H9 (cell line): ENCODE measurements around the gene KSR1. TPM values are rescaled to one million over a fixed set of nuclear protein-coding genes. Genes with fewer than 3 reads are reported as not detected.

Experiments
- DNase-seq: peaks from one replicate; pipeline ENCODE4 v3.0.0-alpha.2; 2017
- H2AFZ ChIP-seq: one replicate; pipeline ENCODE4 v1.6.1; 2013; ENCODE audit warnings: mild to moderate bottlenecking, low read length, control low read depth, moderate library complexity
- H2AK5ac ChIP-seq: 2 replicates; pipeline ENCODE4 v1.6.1; 2013; ENCODE audit warnings: low read length, control low read depth, mixed read lengths; ENCODE audit not compliant: insufficient read length
- H2BK120ac ChIP-seq: one replicate; pipeline ENCODE4 v1.6.1; 2013; ENCODE audit warnings: low read depth, mild to moderate bottlenecking, low read length, control low read depth, inconsistent platforms; ENCODE audit not compliant: poor library complexity, severe bottlenecking
- H2BK12ac ChIP-seq: 2 replicates; pipeline ENCODE4 v1.6.1; 2013; ENCODE audit warnings: low read length, control low read depth, mixed read lengths, low read depth; ENCODE audit not compliant: insufficient read length
- H2BK15ac ChIP-seq: 2 replicates; pipeline ENCODE4 v1.6.1; 2013; ENCODE audit warnings: low read depth, low read length, control low read depth
- H2BK20ac ChIP-seq: one replicate; pipeline ENCODE4 v1.6.1; 2013; ENCODE audit warnings: low read depth, mild to moderate bottlenecking, low read length, control low read depth, inconsistent platforms; ENCODE audit not compliant: poor library complexity, severe bottlenecking
- H2BK5ac ChIP-seq: 2 replicates; pipeline ENCODE4 v1.6.1; 2013; ENCODE audit warnings: low read length, control low read depth, mixed read lengths; ENCODE audit not compliant: insufficient read length
- H3K14ac ChIP-seq: 2 replicates; pipeline ENCODE4 v1.6.1; 2013; ENCODE audit warnings: low read length, control low read depth; ENCODE audit not compliant: insufficient read depth
- H3K18ac ChIP-seq: 2 replicates; pipeline ENCODE4 v1.6.1; 2013; ENCODE audit warnings: low read depth, mild to moderate bottlenecking, mixed read lengths, low read length, control low read depth; ENCODE audit not compliant: insufficient read length
- H3K23ac ChIP-seq: 2 replicates; pipeline ENCODE4 v1.6.1; 2013; ENCODE audit warnings: low read length, control low read depth, mixed read lengths, low read depth; ENCODE audit not compliant: insufficient read length
- H3K23me2 ChIP-seq: 2 replicates; pipeline ENCODE4 v1.6.1; 2013; ENCODE audit warnings: low read depth, mild to moderate bottlenecking, mixed read lengths, low read length, control low read depth; ENCODE audit not compliant: insufficient read length, poor library complexity, severe bottlenecking
- H3K27ac ChIP-seq: 2 replicates; pipeline ENCODE4 v1.5.1; 2013; ENCODE audit warnings: low read length, control low read depth, mixed read lengths, low read depth; ENCODE audit not compliant: insufficient read length
- H3K27me3 ChIP-seq: 2 replicates; pipeline ENCODE4 v1.6.1; 2013; ENCODE audit warnings: low read length, control low read depth, inconsistent platforms; ENCODE audit not compliant: insufficient read depth
- H3K4ac ChIP-seq: 2 replicates; pipeline ENCODE4 v1.6.1; 2013; ENCODE audit warnings: low read depth, mild to moderate bottlenecking, control low read depth, inconsistent platforms, low read length, moderate library complexity
- H3K4me1 ChIP-seq: 2 replicates; pipeline ENCODE4 v1.6.1; 2013; ENCODE audit warnings: low read length, control low read depth, inconsistent platforms; ENCODE audit not compliant: insufficient read depth
- H3K4me2 ChIP-seq: 2 replicates; pipeline ENCODE4 v1.6.1; 2013; ENCODE audit warnings: low read length, control low read depth, mixed read lengths; ENCODE audit not compliant: insufficient read length, insufficient read depth
- H3K56ac ChIP-seq: 2 replicates; pipeline ENCODE4 v1.6.1; 2013; ENCODE audit warnings: low read depth, mild to moderate bottlenecking, mixed read lengths, low read length, control low read depth; ENCODE audit not compliant: insufficient read length
- H3K79me1 ChIP-seq: 2 replicates; pipeline ENCODE4 v1.6.1; 2013; ENCODE audit warnings: low read depth, mild to moderate bottlenecking, moderate library complexity, low read length, control low read depth, inconsistent platforms; ENCODE audit not compliant: insufficient read depth, poor library complexity, severe bottlenecking
- H3K79me2 ChIP-seq: 2 replicates; pipeline ENCODE4 v1.6.1; 2013; ENCODE audit warnings: low read length, control low read depth, inconsistent platforms; ENCODE audit not compliant: insufficient read depth
- H3K9ac ChIP-seq: 2 replicates; pipeline ENCODE4 v1.6.1; 2013; ENCODE audit warnings: low read length, control low read depth, mixed read lengths; ENCODE audit not compliant: insufficient read length; ENCODE audit errors: extremely low read depth
- H3K9me3 ChIP-seq: one replicate; pipeline ENCODE4 v1.6.1; 2013; ENCODE audit warnings: low read depth, low read length, inconsistent platforms; ENCODE audit not compliant: control insufficient read depth
- H3T11ph ChIP-seq: one replicate; pipeline ENCODE4 v1.6.1; 2013; ENCODE audit warnings: mild to moderate bottlenecking, low read length, control low read depth, inconsistent platforms
- H4K20me1 ChIP-seq: one replicate; pipeline ENCODE4 v1.6.1; 2013; ENCODE audit not compliant: control insufficient read depth, insufficient read length, insufficient read depth
- H4K5ac ChIP-seq: 2 replicates; pipeline ENCODE4 v1.6.1; 2013; ENCODE audit warnings: low read depth, mild to moderate bottlenecking, mixed read lengths, low read length, control low read depth; ENCODE audit not compliant: insufficient read length
- H4K8ac ChIP-seq: replicated peaks from 2 replicates; pipeline ENCODE4 v1.6.1; 2013; ENCODE audit warnings: low read length, control low read depth, mixed read lengths, low read depth; ENCODE audit not compliant: insufficient read length
- H4K91ac ChIP-seq: 2 replicates; pipeline ENCODE4 v1.6.1; 2013; ENCODE audit warnings: low read depth, mild to moderate bottlenecking, moderate library complexity, mixed read lengths, low read length, control low read depth; ENCODE audit not compliant: insufficient read length
- H3K27ac Mint-ChIP-seq, 3 experiments: 2 replicates in 2 of 3; 3 replicates in 1 of 3; pipeline ENCODE4 v1.8.0; 2020 to 2021; ENCODE audit warnings: mixed read lengths in 3 of 3, mild to moderate bottlenecking in 1 of 3, moderate library complexity in 1 of 3
- H3K27me3 Mint-ChIP-seq: 2 replicates; pipeline ENCODE4 v1.8.0; 2021; ENCODE audit warnings: low read depth, mild to moderate bottlenecking, moderate library complexity, mixed read lengths
- H3K36me3 Mint-ChIP-seq, 3 experiments: 2 replicates in 2 of 3; 3 replicates in 1 of 3; pipeline ENCODE4 v1.8.0; 2020 to 2021; ENCODE audit warnings: low read depth in 3 of 3, mixed read lengths in 3 of 3; ENCODE audit not compliant: insufficient read depth in 1 of 3
- H3K4me1 Mint-ChIP-seq, 2 experiments: 2 replicates each; pipeline ENCODE4 v1.8.0; 2020; ENCODE audit warnings: mixed read lengths in 2 of 2
- H3K4me3 Mint-ChIP-seq, 2 experiments: 2 replicates in 1 of 2; 3 replicates in 1 of 2; pipeline ENCODE4 v1.8.0; 2020 to 2021; ENCODE audit warnings: mild to moderate bottlenecking in 2 of 2, mixed read lengths in 2 of 2, moderate library complexity in 1 of 2
- H3K9me3 Mint-ChIP-seq, 2 experiments: 2 replicates in 1 of 2; 3 replicates in 1 of 2; pipeline ENCODE4 v1.8.0; 2020; ENCODE audit warnings: mild to moderate bottlenecking in 2 of 2, mixed read lengths in 2 of 2, moderate library complexity in 1 of 2
- CTCF ChIP-seq: fragments of 200-600 bp; sonication (generic); conservative IDR thresholded peaks from 3 replicates; pipeline ENCODE4 v1.8.0; 2021; ENCODE audit warnings: antibody characterized with exemption, mild to moderate bottlenecking
- WGBS: extraction: QIAGEN DNeasy Blood & Tissue Kit; methylation state at CpG from one replicate; pipeline ENCODE4 v1.1.7; 2013; ENCODE audit warnings: missing lambda C conversion rate, low lambda C conversion rate, mixed read lengths; ENCODE audit not compliant: insufficient read length; ENCODE audit errors: extremely low coverage; 5-methylcytosine and 5-hydroxymethylcytosine counted together
- total RNA-seq: library from RNA; stranded (reverse); gene quantifications from 2 replicates; pipeline ENCODE4 v1.2.1, GENCODE V29; 2021

The KSR1 gene
- total RNA-seq, 1 experiment from 2014 or later: 44.9 TPM

- no peak overlapping the region for H3K18ac ChIP-seq
- H3K9me3 Mint-ChIP-seq: no peaks in the 10 kb centered on the region; a peak in 1 of 5 replicates
- peak overlapping the region; percentile 35 to 50 (median 42); a peak in 5 of 7 replicates for H3K27ac Mint-ChIP-seq
- no peaks in the 10 kb centered on the region for H4K20me1 ChIP-seq
- no peak for TF ChIP-seq CTCF
- no peak overlapping the region for H2BK20ac ChIP-seq
- DNase-seq: no peak
- no peak overlapping the region for H3K9ac ChIP-seq
- H3K23me2 ChIP-seq: peaks cover under 1% of the 10 kb centered on the region
- no peak overlapping the region for H2BK5ac ChIP-seq
- H3K23ac ChIP-seq: no peak overlapping the region
- H3K27me3 Mint-ChIP-seq: no peaks in the 10 kb centered on the region
- no peak overlapping the region for H3K4me2 ChIP-seq
- H2AFZ ChIP-seq: no peak overlapping the region
- H3K4me3 Mint-ChIP-seq: no peak overlapping the region; a peak in 1 of 5 replicates
- peaks cover 1% of the 10 kb centered on the region; the same call in 1 of the 2 replicates for H3K79me2 ChIP-seq
- no peak overlapping the region for H4K8ac ChIP-seq
- H4K5ac ChIP-seq: no peak overlapping the region
- H2AK5ac ChIP-seq: no peak overlapping the region
- peaks cover 5% of the 10 kb centered on the region for H3K79me1 ChIP-seq
- peaks cover 8 to 14% (median 10%) of the 10 kb centered on the region in 3 experiments; a peak in 6 of 7 replicates for H3K36me3 Mint-ChIP-seq
- H3K4me1 Mint-ChIP-seq: peaks cover 64 to 67% of the 10 kb centered on the region in 2 experiments
- WGBS: no CpG with 5 or more reads among the region's 7 CpGs
- no peak overlapping the region for H2BK12ac ChIP-seq
- H3K4ac ChIP-seq: no peak overlapping the region
- no peak overlapping the region for H2BK120ac ChIP-seq
- no peak overlapping the region for H3K14ac ChIP-seq
- H3K4me1 ChIP-seq: peaks cover 26% of the 10 kb centered on the region; the same call in 1 of the 2 replicates
- no peak overlapping the region for H3K27ac ChIP-seq
- H4K91ac ChIP-seq: no peak overlapping the region
- H3K9me3 ChIP-seq: no peaks in the 10 kb centered on the region
- no peak overlapping the region for H3T11ph ChIP-seq
- no peak overlapping the region for H2BK15ac ChIP-seq
- no peaks in the 10 kb centered on the region for H3K27me3 ChIP-seq
- H3K56ac ChIP-seq: no peak overlapping the region
These were observed 32.9 kb downstream of the KSR1 start for GRCh38 chr17:27489045-27489715.
